Neuronal stem cell (in vitro differentiated cells): Measurements from ENCODE around the gene TULP4.

ENCODE experiments used
- DNase-seq: peaks from one replicate; pipeline ENCODE4 v3.0.0-alpha.2; 2013; ENCODE audit warnings: low spot score
- H2AFZ ChIP-seq: one replicate; pipeline ENCODE4 v1.6.1; 2013; ENCODE audit warnings: mild to moderate bottlenecking, low read length, inconsistent platforms
- H2AK5ac ChIP-seq: 2 replicates; pipeline ENCODE4 v1.6.1; 2013; ENCODE audit warnings: low read depth, mild to moderate bottlenecking, inconsistent platforms, low read length, moderate library complexity, mixed read lengths
- H2BK120ac ChIP-seq: 2 replicates; pipeline ENCODE4 v1.6.1; 2013; ENCODE audit warnings: low read depth, mild to moderate bottlenecking, inconsistent platforms, low read length, moderate library complexity, mixed read lengths
- H2BK12ac ChIP-seq: one replicate; pipeline ENCODE4 v1.6.1; 2013; ENCODE audit warnings: low read length, inconsistent platforms
- H2BK15ac ChIP-seq: 2 replicates; pipeline ENCODE4 v1.6.1; 2013; ENCODE audit warnings: mild to moderate bottlenecking, low read length, inconsistent platforms, mixed read lengths
- H2BK5ac ChIP-seq: one replicate; pipeline ENCODE4 v1.6.1; 2013; ENCODE audit warnings: inconsistent platforms, mild to moderate bottlenecking, low read length, moderate library complexity
- H3K14ac ChIP-seq: one replicate; pipeline ENCODE4 v1.6.1; 2013; ENCODE audit warnings: low read length, inconsistent platforms
- H3K18ac ChIP-seq: 2 replicates; pipeline ENCODE4 v1.6.1; 2013; ENCODE audit warnings: low read length, inconsistent platforms
- H3K23ac ChIP-seq: 2 replicates; pipeline ENCODE4 v1.6.1; 2013; ENCODE audit warnings: low read depth, mild to moderate bottlenecking, mixed read lengths, low read length, inconsistent platforms; ENCODE audit not compliant: poor library complexity
- H3K27ac ChIP-seq: replicated peaks from 3 replicates; pipeline ENCODE4 v1.5.1; 2013; ENCODE audit warnings: low read length, inconsistent platforms
- H3K27me3 ChIP-seq, 3 experiments: 2 replicates each; pipeline ENCODE4 v1.6.1; 2013; ENCODE audit warnings: low read length in 3 of 3, mild to moderate bottlenecking in 2 of 3, inconsistent platforms in 1 of 3, low read depth in 1 of 3, mixed read lengths in 1 of 3, moderate library complexity in 1 of 3; ENCODE audit not compliant: control insufficient read depth in 3 of 3, insufficient read depth in 3 of 3
- H3K36me3 ChIP-seq, 2 donors: replicated peaks in 1 of 2; 2 replicates each; pipeline ENCODE4 v1.6.1; 2013; ENCODE audit warnings: low read length in 2 of 2; ENCODE audit not compliant: control insufficient read depth in 2 of 2, insufficient read depth in 2 of 2
- H3K4ac ChIP-seq: 2 replicates; pipeline ENCODE4 v1.6.1; 2013; ENCODE audit warnings: inconsistent platforms, mild to moderate bottlenecking, low read length, moderate library complexity
- H3K4me1 ChIP-seq, 2 donors: 1 replicate in 1 of 2; 2 replicates in 1 of 2; pipeline ENCODE4 v1.6.1; 2013; ENCODE audit warnings: low read length in 2 of 2, low read depth in 1 of 2; ENCODE audit not compliant: control insufficient read depth in 2 of 2, insufficient read depth in 1 of 2
- H3K4me2 ChIP-seq: one replicate; pipeline ENCODE4 v1.6.1; 2013; ENCODE audit warnings: mild to moderate bottlenecking, low read length, inconsistent platforms; ENCODE audit not compliant: insufficient read depth, poor library complexity, severe bottlenecking
- H3K4me3 ChIP-seq, 2 donors: 2 replicates each; pipeline ENCODE4 v1.5.1; 2013; ENCODE audit warnings: low read length in 2 of 2, mild to moderate bottlenecking in 2 of 2, inconsistent platforms in 1 of 2, moderate library complexity in 1 of 2
- H3K79me1 ChIP-seq: one replicate; pipeline ENCODE4 v1.6.1; 2013; ENCODE audit warnings: low read depth, mild to moderate bottlenecking, inconsistent platforms, low read length, moderate library complexity
- H3K9ac ChIP-seq: one replicate; pipeline ENCODE4 v1.6.1; 2013; ENCODE audit warnings: mild to moderate bottlenecking, low read depth, low read length, inconsistent platforms; ENCODE audit not compliant: poor library complexity
- H3K9me3 ChIP-seq, 2 donors: replicated peaks in 1 of 2; 2 replicates each; pipeline versions ENCODE3 to v1.6.1; 2013; ENCODE audit warnings: low read length in 2 of 2, mild to moderate bottlenecking in 2 of 2, inconsistent platforms in 1 of 2, low read depth in 1 of 2, mixed read lengths in 1 of 2, moderate library complexity in 1 of 2; ENCODE audit not compliant: control insufficient read depth in 2 of 2, insufficient read depth in 1 of 2
- H4K8ac ChIP-seq: one replicate; pipeline ENCODE4 v1.6.1; 2013; ENCODE audit warnings: low read depth, mild to moderate bottlenecking, inconsistent platforms, low read length, moderate library complexity
- H4K91ac ChIP-seq: one replicate; pipeline ENCODE4 v1.6.1; 2013; ENCODE audit warnings: low read length, low read depth, mild to moderate bottlenecking, inconsistent platforms; ENCODE audit not compliant: poor library complexity
- WGBS, 2 donors: extraction: QIAGEN DNeasy Blood & Tissue Kit; methylation state at CpG; one replicate each; pipeline ENCODE4 v1.1.7; 2013; ENCODE audit warnings: missing lambda C conversion rate in 2 of 2, mixed read lengths in 1 of 2; ENCODE audit not compliant: insufficient read length in 2 of 2, insufficient replicate concordance in 1 of 2; ENCODE audit errors: extremely low coverage in 2 of 2; 5-methylcytosine and 5-hydroxymethylcytosine counted together

Gene TULP4

DNA sequence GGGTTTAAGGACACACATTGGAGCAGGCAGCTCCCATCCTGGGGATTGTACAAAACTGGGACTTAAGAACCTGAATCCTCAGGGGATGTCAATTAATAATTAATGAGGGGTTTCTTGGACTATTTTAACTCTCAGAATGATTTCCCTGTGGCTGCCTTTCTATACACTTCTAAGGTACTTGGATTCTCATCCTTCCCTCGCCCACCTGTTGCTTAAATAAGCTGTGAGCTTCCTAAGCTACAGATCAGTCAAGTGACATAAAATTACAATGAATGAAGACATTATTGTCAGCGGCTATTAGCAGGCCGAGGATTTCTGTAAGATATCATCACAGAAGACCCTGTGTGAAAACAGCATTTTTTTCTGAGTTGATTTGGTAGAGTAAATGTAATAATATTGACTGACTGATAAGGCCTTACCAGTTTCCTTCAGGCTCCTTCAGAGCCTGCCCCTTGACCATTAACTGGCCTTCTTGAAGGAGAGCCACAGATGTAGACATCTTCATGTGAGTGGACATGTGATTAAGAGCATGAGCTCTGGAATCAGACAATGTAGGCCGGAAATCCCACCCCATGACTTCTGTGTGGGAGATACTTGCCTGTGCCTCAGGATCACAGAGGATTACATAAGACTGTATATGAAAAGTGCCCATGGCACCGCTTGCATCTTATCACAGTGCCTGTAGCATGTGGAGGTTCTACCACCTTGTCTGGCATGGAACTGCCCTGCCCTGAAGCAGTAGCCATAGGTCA lies 101.7 kb downstream of the TULP4 start:
- no CpG with 5 or more reads among the region's 5 CpGs for WGBS, 2 donors
- Histone ChIP-seq H3K4me3 (no peak overlapping the region), H2BK15ac (no peak overlapping the region), H3K27me3 (no peaks in the 10 kb centered on the region), H3K23ac (no peak overlapping the region), H3K4ac (no peak overlapping the region), H2BK120ac (no peak overlapping the region), H3K79me1 (no peaks in the 10 kb centered on the region), H2AK5ac (no peak overlapping the region), H2AFZ (no peak overlapping the region), H3K27ac (no peak overlapping the region), H3K4me2 (no peak overlapping the region), H3K4me1 (no peaks in the 10 kb centered on the region), H2BK5ac (no peak overlapping the region), H3K9me3 (no peaks in the 10 kb centered on the region), H3K36me3 (peaks cover 1 to 43% of the 10 kb centered on the region in 2 donors), H4K91ac (no peak overlapping the region), H3K14ac (no peak overlapping the region), H2BK12ac (no peak overlapping the region), H3K9ac (no peak overlapping the region), H3K18ac (no peak overlapping the region), H4K8ac (no peak overlapping the region)
- no peak for DNase-seq

DNA sequence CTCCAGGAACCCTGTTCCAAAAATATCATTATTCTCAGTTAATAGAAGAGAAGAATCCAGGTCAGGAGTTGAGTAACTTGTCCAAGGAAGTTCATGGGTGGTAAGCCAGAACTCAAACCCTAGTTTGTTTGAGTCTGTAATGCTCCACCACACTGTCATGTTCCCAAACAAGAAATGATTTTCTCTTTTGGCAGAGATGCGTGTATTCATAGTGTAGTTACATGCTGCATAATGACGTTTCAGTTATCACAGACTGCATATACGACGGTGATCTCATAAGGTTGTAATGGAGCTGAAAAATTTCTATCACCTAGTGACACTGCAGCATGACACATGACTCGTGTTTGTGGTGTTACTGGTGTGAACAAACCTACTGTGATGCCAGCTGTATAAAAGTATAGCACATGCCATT lies 102.6 kb downstream of the TULP4 start:
- H3K27ac ChIP-seq = no peak overlapping the region
- no peak overlapping the region for H3K4me2 ChIP-seq
- H3K23ac ChIP-seq = no peak overlapping the region
- H2AK5ac ChIP-seq = no peak overlapping the region
- no peaks in the 10 kb centered on the region for H3K9me3 ChIP-seq
- H2BK12ac ChIP-seq = no peak overlapping the region
- H3K4ac ChIP-seq = no peak overlapping the region
- no peak overlapping the region for H3K9ac ChIP-seq
- H2AFZ ChIP-seq = no peak overlapping the region
- WGBS, 2 donors = no CpG with 5 or more reads among the region's 5 CpGs
- DNase-seq = no peak
- no peak overlapping the region for H3K18ac ChIP-seq
- H3K14ac ChIP-seq = no peak overlapping the region
- H3K27me3 ChIP-seq = no peaks in the 10 kb centered on the region
- H4K8ac ChIP-seq = no peak overlapping the region
- H3K79me1 ChIP-seq = no peaks in the 10 kb centered on the region
- no peak overlapping the region for H2BK5ac ChIP-seq
- H3K36me3 ChIP-seq = peaks cover 1 to 43% of the 10 kb centered on the region in 2 donors
- H2BK15ac ChIP-seq = no peak overlapping the region
- H2BK120ac ChIP-seq = no peak overlapping the region
- H4K91ac ChIP-seq = no peak overlapping the region
- H3K4me3 ChIP-seq = no peak overlapping the region
- H3K4me1 ChIP-seq = no peaks in the 10 kb centered on the region

GRCh38 chr6:158415666-158416065 lies 103.4 kb downstream of the TULP4 start:
- H3K9ac ChIP-seq = no peak overlapping the region
- no peak overlapping the region for H2BK120ac ChIP-seq
- no peak overlapping the region for H2BK12ac ChIP-seq
- H2BK5ac ChIP-seq = no peak overlapping the region
- no peak overlapping the region for H3K14ac ChIP-seq
- H2AFZ ChIP-seq = no peak overlapping the region
- no peak overlapping the region for H3K4me3 ChIP-seq
- no peak overlapping the region for H3K18ac ChIP-seq
- peaks cover 1 to 43% of the 10 kb centered on the region in 2 donors for H3K36me3 ChIP-seq
- no peak overlapping the region for H3K23ac ChIP-seq
- H3K79me1 ChIP-seq = no peaks in the 10 kb centered on the region
- no peak overlapping the region for H4K8ac ChIP-seq
- WGBS, 2 donors = no CpG with 5 or more reads among the region's 7 CpGs
- no peak overlapping the region for H2AK5ac ChIP-seq
- no peak overlapping the region for H2BK15ac ChIP-seq
- no peak overlapping the region for H3K4ac ChIP-seq
- no peak for DNase-seq
- H4K91ac ChIP-seq = no peak overlapping the region
- no peak overlapping the region for H3K27ac ChIP-seq
- H3K4me2 ChIP-seq = no peak overlapping the region
- H3K27me3 ChIP-seq = no peaks in the 10 kb centered on the region
- no peaks in the 10 kb centered on the region for H3K9me3 ChIP-seq
- H3K4me1 ChIP-seq = no peaks in the 10 kb centered on the region

DNA sequence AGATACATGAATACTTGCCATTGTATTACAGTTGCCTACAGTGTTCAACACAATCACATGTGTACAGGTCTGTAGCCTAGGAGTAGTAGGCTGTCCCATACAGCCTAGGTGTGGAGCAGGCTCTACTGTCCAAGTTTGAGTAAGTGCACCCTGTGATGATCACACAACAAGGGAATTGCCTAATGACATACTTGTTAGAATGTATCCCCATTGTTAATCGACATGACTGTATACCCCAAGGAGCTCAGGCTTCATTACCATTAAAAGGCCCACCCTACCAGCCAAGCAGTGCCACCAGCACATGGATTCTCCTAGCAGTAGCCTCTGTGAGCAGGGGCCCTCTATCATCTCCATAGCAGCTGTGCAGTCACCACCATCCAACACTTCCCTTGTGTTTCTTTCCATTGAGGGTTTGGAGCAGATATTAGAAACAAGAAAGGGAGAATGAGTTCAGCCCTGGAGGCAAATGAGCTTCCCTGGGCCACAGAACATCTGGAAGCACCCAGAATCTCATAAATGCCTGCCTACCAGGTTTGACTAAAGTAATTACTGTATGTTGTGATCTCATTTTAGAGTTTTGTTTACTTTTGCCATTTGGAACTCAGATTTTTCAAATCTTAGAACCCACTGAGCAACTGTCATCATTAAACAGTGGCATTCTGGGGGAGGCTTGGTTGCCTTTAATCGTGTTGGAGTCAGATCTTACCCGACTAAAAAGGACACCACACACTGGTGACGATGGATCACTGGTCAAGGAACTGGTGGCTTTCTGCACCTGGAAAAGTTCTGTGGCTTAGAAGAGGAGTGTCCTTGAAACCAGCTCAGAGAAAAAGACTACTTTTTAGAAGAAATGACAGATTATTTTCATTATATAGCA lies 104.9 kb downstream of the TULP4 start:
- no peaks in the 10 kb centered on the region for H3K4me1 ChIP-seq
- H3K18ac ChIP-seq = no peak overlapping the region
- no peak overlapping the region for H2BK5ac ChIP-seq
- no peaks in the 10 kb centered on the region for H3K27me3 ChIP-seq
- H3K9me3 ChIP-seq = no peaks in the 10 kb centered on the region
- no peak overlapping the region for H2BK12ac ChIP-seq
- H3K36me3 ChIP-seq = peaks cover 1 to 43% of the 10 kb centered on the region in 2 donors
- H2BK15ac ChIP-seq = no peak overlapping the region
- H3K23ac ChIP-seq = no peak overlapping the region
- H2AFZ ChIP-seq = no peak overlapping the region
- H4K8ac ChIP-seq = no peak overlapping the region
- no peak overlapping the region for H3K27ac ChIP-seq
- H3K79me1 ChIP-seq = no peaks in the 10 kb centered on the region
- no peak overlapping the region for H3K4me2 ChIP-seq
- no peak for DNase-seq
- H3K14ac ChIP-seq = no peak overlapping the region
- no peak overlapping the region for H2BK120ac ChIP-seq
- no CpG with 5 or more reads among the region's 4 CpGs for WGBS, 2 donors
- H2AK5ac ChIP-seq = no peak overlapping the region
- no peak overlapping the region for H3K4ac ChIP-seq
- H4K91ac ChIP-seq = no peak overlapping the region
- no peak overlapping the region for H3K4me3 ChIP-seq
- no peak overlapping the region for H3K9ac ChIP-seq
